ENCODE measurements around the gene FAM107B.
A peak's percentile ranks its signal among the peaks of the same experiment; 100 is the strongest.

Gene FAM107B

DNA sequence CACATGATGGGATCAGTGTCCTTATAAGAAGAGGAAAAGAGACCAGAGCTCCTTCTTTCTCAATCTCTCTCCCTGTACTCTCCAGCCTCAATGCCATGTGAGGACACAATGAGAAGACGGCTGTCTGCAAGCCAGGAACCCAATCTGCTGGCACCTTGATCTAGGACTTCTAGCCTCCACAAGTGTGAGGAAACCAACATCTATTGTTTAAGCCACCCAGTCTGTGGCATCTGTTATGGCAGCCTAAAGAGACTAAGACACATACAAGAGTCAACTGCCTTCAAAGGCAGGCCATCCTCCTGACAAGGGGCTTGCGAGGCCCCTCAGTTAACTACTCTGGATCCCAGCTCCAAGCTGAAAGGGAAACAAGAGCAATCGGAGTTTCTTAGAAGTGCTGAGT is 225.7 kb downstream of the FAM107B start:
- no peak overlapping the region for H3K27ac ChIP-seq
- TF ChIP-seq, protein P1, sequence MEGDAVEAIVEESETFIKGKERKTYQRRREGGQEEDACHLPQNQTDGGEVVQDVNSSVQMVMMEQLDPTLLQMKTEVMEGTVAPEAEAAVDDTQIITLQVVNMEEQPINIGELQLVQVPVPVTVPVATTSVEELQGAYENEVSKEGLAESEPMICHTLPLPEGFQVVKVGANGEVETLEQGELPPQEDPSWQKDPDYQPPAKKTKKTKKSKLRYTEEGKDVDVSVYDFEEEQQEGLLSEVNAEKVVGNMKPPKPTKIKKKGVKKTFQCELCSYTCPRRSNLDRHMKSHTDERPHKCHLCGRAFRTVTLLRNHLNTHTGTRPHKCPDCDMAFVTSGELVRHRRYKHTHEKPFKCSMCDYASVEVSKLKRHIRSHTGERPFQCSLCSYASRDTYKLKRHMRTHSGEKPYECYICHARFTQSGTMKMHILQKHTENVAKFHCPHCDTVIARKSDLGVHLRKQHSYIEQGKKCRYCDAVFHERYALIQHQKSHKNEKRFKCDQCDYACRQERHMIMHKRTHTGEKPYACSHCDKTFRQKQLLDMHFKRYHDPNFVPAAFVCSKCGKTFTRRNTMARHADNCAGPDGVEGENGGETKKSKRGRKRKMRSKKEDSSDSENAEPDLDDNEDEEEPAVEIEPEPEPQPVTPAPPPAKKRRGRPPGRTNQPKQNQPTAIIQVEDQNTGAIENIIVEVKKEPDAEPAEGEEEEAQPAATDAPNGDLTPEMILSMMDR (conservative IDR thresholded peaks at IDR 0.05) = no peak

DNA sequence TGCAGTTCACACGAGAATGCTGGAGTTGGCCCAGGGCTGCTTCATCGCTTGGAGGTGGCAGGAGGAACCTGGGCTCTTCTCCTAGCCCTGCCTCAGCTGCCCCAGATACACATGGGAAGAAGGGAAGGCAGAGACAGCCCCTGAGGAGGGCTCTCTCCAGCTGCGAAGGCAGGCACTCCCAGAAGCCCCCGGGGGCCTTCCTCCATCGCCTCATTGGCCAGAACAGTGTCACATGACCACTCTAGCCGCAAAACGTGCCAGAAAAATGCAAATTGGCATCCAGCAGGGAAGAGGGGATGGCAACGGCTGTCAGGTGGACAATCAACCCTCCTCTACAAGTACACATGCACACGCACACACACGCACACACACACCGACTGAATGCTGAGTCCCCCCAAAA is 226.2 kb downstream of the FAM107B start:
- TF ChIP-seq, protein P1 (conservative IDR thresholded peaks at IDR 0.05) = no peak
- H3K27ac ChIP-seq = no peak overlapping the region

DNA sequence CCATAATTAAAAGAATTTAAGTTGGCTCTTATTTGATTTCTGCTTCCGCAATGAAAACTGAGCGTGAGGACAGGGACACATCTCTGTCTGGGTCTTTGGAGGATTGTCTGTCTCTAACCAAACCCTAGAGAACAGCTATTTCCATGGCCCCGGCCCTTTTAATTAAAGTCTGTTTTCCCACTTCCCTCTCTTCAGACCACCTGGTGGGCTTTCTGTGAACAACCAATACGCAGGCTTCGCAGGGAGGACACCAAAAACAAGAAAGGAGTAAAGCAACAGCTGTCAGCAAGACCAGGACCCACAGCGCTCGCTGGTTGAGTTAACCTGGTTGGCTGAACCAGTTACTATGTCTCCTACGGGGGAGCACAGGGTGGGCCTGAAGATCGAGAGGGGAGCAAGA is 226.9 kb downstream of the FAM107B start:
- H3K27ac ChIP-seq = no peak overlapping the region
- TF ChIP-seq, protein P1 (conservative IDR thresholded peaks at IDR 0.05) = peak; percentile 16; the same call in 1 of the 2 replicates

DNA sequence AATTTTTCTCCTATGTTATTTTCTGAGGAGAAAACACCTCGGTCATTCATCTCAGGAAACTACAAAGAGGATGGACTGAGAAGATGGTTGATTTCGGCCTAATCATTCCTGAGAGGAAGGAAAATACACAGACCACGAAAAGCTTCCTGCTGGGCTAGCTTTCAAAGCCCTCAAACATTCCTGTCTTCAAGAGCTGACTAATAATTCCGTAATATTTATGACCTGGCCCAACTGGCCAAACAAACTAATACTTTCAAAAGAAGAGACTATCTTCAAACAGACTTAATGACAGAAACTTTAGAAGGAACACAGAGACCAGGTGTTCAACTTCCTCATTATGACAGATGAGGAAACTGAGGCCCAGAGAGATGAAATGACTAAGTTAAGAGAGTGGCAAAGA is 228.9 kb downstream of the FAM107B start:
- peak overlapping the region; percentile 41 for H3K27ac ChIP-seq
- TF ChIP-seq, protein P1 (conservative IDR thresholded peaks at IDR 0.05) = no peak

DNA sequence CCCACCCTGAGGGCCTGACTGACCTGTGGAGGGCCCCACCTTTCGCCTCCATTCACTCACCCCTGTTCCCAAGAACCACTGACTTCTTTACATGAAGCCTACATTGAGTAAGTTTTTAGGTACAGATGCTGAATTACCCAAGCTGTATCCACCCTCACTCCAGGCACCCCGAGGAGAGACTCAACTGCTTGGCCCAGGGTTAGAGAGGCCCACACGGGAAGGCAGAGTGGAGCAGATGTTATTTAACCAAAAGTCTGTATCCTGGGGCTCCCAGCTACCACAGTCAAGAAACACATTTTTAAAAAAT is 230.8 kb downstream of the FAM107B start:
- TF ChIP-seq, protein P1 (conservative IDR thresholded peaks at IDR 0.05) = no peak
- H3K27ac ChIP-seq = peak overlapping the region; percentile 33; the same call in 1 of the 2 replicates

DNA sequence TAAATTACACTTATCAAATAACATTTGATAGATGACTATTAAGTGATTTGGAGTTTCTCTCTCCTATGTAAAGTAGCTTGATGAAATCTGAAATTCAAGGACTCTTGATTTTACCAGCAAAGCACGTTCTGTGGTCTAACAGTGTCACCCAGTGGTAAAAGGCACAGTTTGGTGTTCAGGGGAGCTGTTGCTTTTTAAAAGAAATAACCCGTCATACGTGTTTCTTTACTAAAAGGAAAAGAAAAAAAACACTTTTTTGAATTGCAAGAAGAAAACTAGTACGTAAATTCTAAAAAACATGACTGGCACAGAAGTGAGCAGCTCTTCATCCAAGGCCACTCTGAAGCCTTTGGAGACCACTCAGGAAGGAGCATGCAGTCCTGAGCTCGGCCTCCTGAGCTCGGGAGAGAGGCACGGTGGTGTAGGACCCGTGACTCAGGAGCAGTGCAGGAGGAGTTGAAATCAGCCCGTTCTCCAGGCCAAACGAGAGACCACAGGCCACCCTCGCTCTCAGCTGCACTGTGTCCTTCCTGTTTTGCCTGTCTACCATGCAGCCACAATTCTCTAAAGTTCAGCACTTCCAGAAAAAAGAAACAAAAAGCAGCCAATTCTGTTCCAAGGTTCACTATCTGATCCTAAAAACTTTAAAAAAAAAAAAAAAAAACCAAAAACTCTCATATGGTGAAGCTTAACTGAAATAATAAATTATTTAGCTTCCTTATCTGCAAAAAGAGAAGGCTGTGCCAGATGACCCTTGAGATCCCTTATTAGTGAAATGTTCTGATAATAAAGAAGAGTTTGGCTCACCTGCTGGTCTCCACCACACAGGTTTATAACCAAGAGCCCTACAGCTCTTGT is 231.4 kb downstream of the FAM107B start:
- H3K27ac ChIP-seq = peak overlapping the region; percentile 33; the same call in 1 of the 2 replicates
- TF ChIP-seq, protein P1 (conservative IDR thresholded peaks at IDR 0.05) = peak; percentile 72

DNA sequence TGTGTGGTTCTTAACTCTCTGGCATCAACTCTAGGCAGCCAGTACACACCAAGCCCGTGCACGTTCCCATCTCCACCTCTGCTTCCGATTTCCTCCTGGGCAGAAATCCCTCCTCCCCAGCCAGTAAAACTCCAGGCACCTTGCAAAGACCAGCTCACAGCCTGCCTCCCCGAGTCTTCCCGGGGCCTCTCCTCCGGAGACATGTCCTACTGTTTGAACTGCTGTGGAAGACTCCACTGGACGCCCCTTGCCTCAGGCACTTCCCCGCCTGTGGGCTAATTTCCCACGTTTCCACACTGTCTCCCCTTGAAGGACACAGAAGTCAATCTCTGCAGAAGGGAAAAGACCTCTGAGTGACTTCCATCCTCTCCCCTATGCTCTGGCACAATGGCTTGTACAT is 233.3 kb downstream of the FAM107B start:
- no peak overlapping the region for H3K27ac ChIP-seq
- TF ChIP-seq, protein P1 (conservative IDR thresholded peaks at IDR 0.05) = no peak

All from VCaP (cell line).